Astrocyte (in vitro differentiated cells and primary cell): ENCODE measurements around the gene NUP210.

ENCODE experiments used
- CTCF ChIP-seq: IDR thresholded peaks from 2 replicates; pipeline ENCODE4 v1.5.1; 2011; ENCODE audit warnings: low read depth, mild to moderate bottlenecking, inconsistent platforms, low read length, moderate library complexity; ENCODE audit not compliant: insufficient read depth
- EZH2 ChIP-seq: IDR thresholded peaks from 2 replicates; pipeline ENCODE4 v1.6.1; 2012; ENCODE audit warnings: mild to moderate bottlenecking, low read length, inconsistent platforms; ENCODE audit not compliant: insufficient read depth

GRCh38 chr3:13269711-13270378, 150.3 kb downstream of the NUP210 start:
- TF ChIP-seq CTCF, result no peak
- no peak for TF ChIP-seq EZH2
